Panc1 (cell line): ENCODE measurements around the gene TRAF2. TPM values are rescaled to one million over a fixed set of nuclear protein-coding genes. Genes with fewer than 3 reads are reported as not detected.

Experiments
- ATAC-seq: fragments of 200-7000 bp; cut with Tn5 transposase; 2 replicates; pipeline ENCODE4 v1.9.1; 2020; ENCODE audit warnings: mild to moderate bottlenecking, moderate library complexity
- BruUV-seq: library from RNA; stranded (reverse); fragments of 400-500 nt; replicated peaks from 2 replicates; lab custom pipeline; 2021; lab: Mats Ljungman, UMichigan
- CTCF ChIA-PET: fragments of 300-600 bp; sonication (Branson Sonifier 250); formaldehyde crosslinking; loops from one replicate; lab custom pipeline; 2022; ENCODE audit warnings: antibody characterized with exemption; lab: Charles Lee
- POLR2A ChIA-PET: fragments of 300-600 bp; sonication (Branson Sonifier 250); formaldehyde crosslinking; loops from one replicate; lab custom pipeline; 2022; ENCODE audit warnings: antibody characterized with exemption; lab: Charles Lee
- DNase-seq: peaks from one replicate; pipeline ENCODE4 v3.0.0-alpha.2; 2010; ENCODE audit warnings: low read depth, low spot score
- H3K27ac ChIP-seq: 2 replicates; pipeline ENCODE4 v1.5.1; 2011; ENCODE audit warnings: mild to moderate bottlenecking, low read length, inconsistent platforms
- H3K27me3 ChIP-seq: fragments of 200-500 bp; sonication (Bioruptor generic); 2 replicates; pipeline ENCODE4 v1.6.0; 2014; ENCODE audit warnings: low read length, inconsistent platforms; ENCODE audit not compliant: control insufficient read depth, insufficient read depth
- H3K36me3 ChIP-seq: fragments of 200-500 bp; sonication (Bioruptor generic); 2 replicates; pipeline ENCODE4 v1.5.1; 2014; ENCODE audit warnings: inconsistent platforms, mild to moderate bottlenecking, low read length, moderate library complexity; ENCODE audit not compliant: control insufficient read depth, insufficient read depth
- H3K4me1 ChIP-seq: 2 replicates; pipeline ENCODE4 v1.5.1; 2011; ENCODE audit warnings: inconsistent platforms, mild to moderate bottlenecking, low read length, moderate library complexity; ENCODE audit not compliant: control insufficient read depth, insufficient read depth
- H3K4me3 ChIP-seq, 2 experiments: 2 replicates each; pipeline ENCODE4 v1.5.1; 2011 to 2012; ENCODE audit warnings: low read depth in 2 of 2, low read length in 2 of 2, mild to moderate bottlenecking in 2 of 2, inconsistent platforms in 1 of 2, moderate library complexity in 1 of 2
- H3K9me3 ChIP-seq: fragments of 200-500 bp; sonication (Bioruptor generic); 2 replicates; pipeline ENCODE4 v1.5.1; 2014; ENCODE audit warnings: low read depth, mild to moderate bottlenecking, inconsistent platforms, low read length, moderate library complexity; ENCODE audit not compliant: control insufficient read depth, insufficient read depth
- CTCF ChIP-seq: fragments of 450-650 bp; IDR thresholded peaks from 2 replicates; pipeline ENCODE4 v1.5.1; 2017; ENCODE audit warnings: mild to moderate bottlenecking
- POLR2AphosphoS5 ChIP-seq: IDR thresholded peaks from 2 replicates; pipeline ENCODE4 v1.6.1; 2012; ENCODE audit warnings: mild to moderate bottlenecking, low read depth, low read length, moderate library complexity
- SIN3A ChIP-seq: IDR thresholded peaks from 2 replicates; pipeline ENCODE4 v1.6.1; 2012; ENCODE audit warnings: low read depth, mild to moderate bottlenecking, low read length, moderate library complexity, borderline replicate concordance; ENCODE audit not compliant: insufficient read depth
- TCF7L2 ChIP-seq: IDR thresholded peaks from 2 replicates; pipeline ENCODE4 v1.6.1; 2011; ENCODE audit warnings: mild to moderate bottlenecking, low read depth, low read length, inconsistent platforms
- in situ Hi-C: cut with HindIII; loops from 2 replicates; pipeline ENCODE4 v1.10.0; 2016; ENCODE audit warnings: low sequenced_read_pairs, low pct_unique_long_range_greater_than_20kb
- intact Hi-C: fragments of 100-400 bp; cut with micrococcal nuclease; formaldehyde crosslinking; loops from one replicate; pipeline ENCODE4 v1.10.0; 2022; ENCODE audit not compliant: unreplicated experiment
- total RNA-seq: library from RNA; stranded (reverse); gene quantifications from one replicate; pipeline ENCODE4 v1.2.1, GENCODE V29; 2021; ENCODE audit not compliant: unreplicated experiment
- TF ChIP-seq, protein P1 (sequence below), 2 experiments: IDR thresholded peaks; 2 replicates each; pipeline ENCODE4 v1.6.1; 2011 to 2012; ENCODE audit warnings: low read depth in 2 of 2, control low read depth in 1 of 2, low read length in 1 of 2, mild to moderate bottlenecking in 1 of 2, moderate library complexity in 1 of 2; ENCODE audit not compliant: insufficient read depth in 1 of 2

The TRAF2 gene
- total RNA-seq, 1 experiment from 2014 or later: 48.7 TPM

GRCh38 chr9:136907011-136907914 lies 20.9 kb downstream of the TRAF2 start:
- no TSS peak for BruUV-seq
- in situ Hi-C loops: no loop called here
- DNase-seq (no peak), ATAC-seq (no peak)
- Histone ChIP-seq H3K9me3 (no peaks in the 10 kb centered on the region), H3K27me3 (no peaks in the 10 kb centered on the region), H3K4me1 (peaks cover 13% of the 10 kb centered on the region), H3K4me3 (no peak overlapping the region), H3K27ac (no peak overlapping the region; the same call in 1 of the 2 replicates), H3K36me3 (peaks cover 7% of the 10 kb centered on the region; the same call in 1 of the 2 replicates)
- intact Hi-C loops: no loop called here
- ChIA-PET CTCF (interaction anchor here (0.6 kb wide), 1 partner anchor 137 kb away, joined by 5 read pairs; no protein-coding TSS in a partner anchor), POLR2A (no interaction called here)
- no peak for TF ChIP-seq TCF7L2
- TF ChIP-seq SIN3A: no peak
- TF ChIP-seq POLR2AphosphoS5: no peak
- TF ChIP-seq, protein P1, sequence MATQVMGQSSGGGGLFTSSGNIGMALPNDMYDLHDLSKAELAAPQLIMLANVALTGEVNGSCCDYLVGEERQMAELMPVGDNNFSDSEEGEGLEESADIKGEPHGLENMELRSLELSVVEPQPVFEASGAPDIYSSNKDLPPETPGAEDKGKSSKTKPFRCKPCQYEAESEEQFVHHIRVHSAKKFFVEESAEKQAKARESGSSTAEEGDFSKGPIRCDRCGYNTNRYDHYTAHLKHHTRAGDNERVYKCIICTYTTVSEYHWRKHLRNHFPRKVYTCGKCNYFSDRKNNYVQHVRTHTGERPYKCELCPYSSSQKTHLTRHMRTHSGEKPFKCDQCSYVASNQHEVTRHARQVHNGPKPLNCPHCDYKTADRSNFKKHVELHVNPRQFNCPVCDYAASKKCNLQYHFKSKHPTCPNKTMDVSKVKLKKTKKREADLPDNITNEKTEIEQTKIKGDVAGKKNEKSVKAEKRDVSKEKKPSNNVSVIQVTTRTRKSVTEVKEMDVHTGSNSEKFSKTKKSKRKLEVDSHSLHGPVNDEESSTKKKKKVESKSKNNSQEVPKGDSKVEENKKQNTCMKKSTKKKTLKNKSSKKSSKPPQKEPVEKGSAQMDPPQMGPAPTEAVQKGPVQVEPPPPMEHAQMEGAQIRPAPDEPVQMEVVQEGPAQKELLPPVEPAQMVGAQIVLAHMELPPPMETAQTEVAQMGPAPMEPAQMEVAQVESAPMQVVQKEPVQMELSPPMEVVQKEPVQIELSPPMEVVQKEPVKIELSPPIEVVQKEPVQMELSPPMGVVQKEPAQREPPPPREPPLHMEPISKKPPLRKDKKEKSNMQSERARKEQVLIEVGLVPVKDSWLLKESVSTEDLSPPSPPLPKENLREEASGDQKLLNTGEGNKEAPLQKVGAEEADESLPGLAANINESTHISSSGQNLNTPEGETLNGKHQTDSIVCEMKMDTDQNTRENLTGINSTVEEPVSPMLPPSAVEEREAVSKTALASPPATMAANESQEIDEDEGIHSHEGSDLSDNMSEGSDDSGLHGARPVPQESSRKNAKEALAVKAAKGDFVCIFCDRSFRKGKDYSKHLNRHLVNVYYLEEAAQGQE (IDR thresholded peaks at IDR 0.05; ENCODE audit: insufficient read depth in 1 of 2, low read depth in 2 of 2, low read length in 1 of 2): no peak
- TF ChIP-seq CTCF: no peak

- intact Hi-C loops (no loop called here), in situ Hi-C loops (no loop called here)
- Histone ChIP-seq H3K9me3 (no peaks in the 10 kb centered on the region), H3K27ac (no peak overlapping the region), H3K4me3 (no peak overlapping the region), H3K36me3 (peaks cover 3% of the 10 kb centered on the region; the same call in 1 of the 2 replicates), H3K4me1 (no peaks in the 10 kb centered on the region), H3K27me3 (no peaks in the 10 kb centered on the region)
- ATAC-seq (no peak; the same call in 1 of the 2 replicates), DNase-seq (no peak)
- CTCF ChIA-PET: interaction anchor here (0.5 kb wide), 1 partner anchor 29 kb away, joined by 3 read pairs; no protein-coding TSS in a partner anchor
- POLR2A ChIA-PET: no interaction called here
- TF ChIP-seq, protein P1 (IDR thresholded peaks at IDR 0.05; ENCODE audit: insufficient read depth in 1 of 2, low read depth in 2 of 2, low read length in 1 of 2): no peak
- TF ChIP-seq TCF7L2: no peak
- no peak for TF ChIP-seq SIN3A
- no peak for TF ChIP-seq POLR2AphosphoS5
- no peak for TF ChIP-seq CTCF
- BruUV-seq: no TSS peak
Observed at GRCh38 chr9:136910197-136910900, 24.0 kb downstream of the TRAF2 start.
